Measurements from ENCODE around the gene FBXO34. TPM values are rescaled to one million over a fixed set of nuclear protein-coding genes. Genes with fewer than 3 reads are reported as not detected.

FBXO34 gene
- total and polyA plus RNA-seq, 9 of the 15 experiments (the other 6 are each of a cell fraction or from before 2014, with no cell fraction given), result 6.3 to 24.9 (median 16.2) TPM

GRCh38 chr14:55356913-55357312 lies 85.7 kb downstream of the FBXO34 start:
- FAIRE-seq, result no peak
- TF ChIP-seq SMARCA4 (IDR thresholded peaks at IDR 0.05) (no peak), SREBF2 (CRISPR knock-in tag; IDR thresholded peaks at IDR 0.05) (no peak), E2F3 (CRISPR knock-in tag; IDR thresholded peaks at IDR 0.05) (no peak), ELK1 (CRISPR knock-in tag; IDR thresholded peaks at IDR 0.05) (no peak), LARP7 (IDR thresholded peaks at IDR 0.05) (no peak), POU5F1 (IDR thresholded peaks at IDR 0.05; ENCODE audit: borderline replicate concordance, low read depth, low read length, partially characterized antibody) (no peak)
- BruUV-seq (replicated peaks), result no TSS peak
- no peaks in the 10 kb centered on the region for H3K79me2 ChIP-seq (ENCODE audit: control insufficient read depth, insufficient read depth, low read length)
- no peak for DNase-seq (ENCODE audit: extremely low read depth in 1 of 4, low spot score in 3 of 4)
- intact Hi-C loops (cut with micrococcal nuclease) (no loop called here), in situ Hi-C loops (cut with MboI) (no loop called here)
- POLR2A ChIA-PET, result no interaction called here
- H3K27me3 ChIP-seq (ENCODE audit: control insufficient read depth in 2 of 2, insufficient read depth in 2 of 2, low read length in 2 of 2), result no peaks in the 10 kb centered on the region
- no peak overlapping the region for H2AFZ ChIP-seq (ENCODE audit: low read depth, low read length)
- no peaks in the 10 kb centered on the region for H3K9me3 ChIP-seq (replicated peaks; ENCODE audit: control insufficient read depth, insufficient read depth, low read depth, low read length)
- H3K27ac ChIP-seq (ENCODE audit: extremely low read depth, low read depth, low read length), result no peak overlapping the region
- no peaks in the 10 kb centered on the region for H3K9me1 ChIP-seq (ENCODE audit: control insufficient read depth, insufficient read depth, low read length)
- peaks cover 27% of the 10 kb centered on the region; the same call in 2 of the 3 replicates for H3K36me3 ChIP-seq (ENCODE audit: control insufficient read depth, insufficient read depth, low read length)
- no peak overlapping the region for H3K9ac ChIP-seq (ENCODE audit: insufficient read depth in 1 of 2, low read depth in 2 of 2, low read length in 2 of 2)
- no peak for ATAC-seq
- CTCF ChIA-PET (ENCODE audit: low intra/inter-chr PET ratio), result no interaction called here
- H3K4me2 ChIP-seq (ENCODE audit: insufficient read depth, low read length), result no peak overlapping the region
- no peak overlapping the region for H3K4me3 ChIP-seq
- WGBS (ENCODE audit: insufficient coverage, low coverage, missing lambda C conversion rate), result 64% methylated on average over 2 of the region's 2 CpGs
- no peaks in the 10 kb centered on the region for H4K20me1 ChIP-seq (replicated peaks; ENCODE audit: control insufficient read depth, insufficient read depth, low read length)
- no peaks in the 10 kb centered on the region for H3K4me1 ChIP-seq (replicated peaks in 1 of 2; ENCODE audit: control insufficient read depth in 2 of 2, insufficient read depth in 2 of 2, low read length in 2 of 2)

GRCh38 chr14:55359307-55359706 lies 88.1 kb downstream of the FBXO34 start:
- Histone ChIP-seq H3K9ac (ENCODE audit: insufficient read depth in 1 of 2, low read depth in 2 of 2, low read length in 2 of 2) (no peak overlapping the region), H3K4me2 (ENCODE audit: insufficient read depth, low read length) (no peak overlapping the region), H4K20me1 (replicated peaks; ENCODE audit: control insufficient read depth, insufficient read depth, low read length) (no peaks in the 10 kb centered on the region), H3K9me1 (ENCODE audit: control insufficient read depth, insufficient read depth, low read length) (no peaks in the 10 kb centered on the region), H3K27ac (ENCODE audit: extremely low read depth, low read depth, low read length) (no peak overlapping the region), H3K4me3 (no peak overlapping the region), H3K4me1 (replicated peaks in 1 of 2; ENCODE audit: control insufficient read depth in 2 of 2, insufficient read depth in 2 of 2, low read length in 2 of 2) (no peaks in the 10 kb centered on the region), H3K9me3 (replicated peaks; ENCODE audit: control insufficient read depth, insufficient read depth, low read depth, low read length) (no peaks in the 10 kb centered on the region), H3K36me3 (ENCODE audit: control insufficient read depth, insufficient read depth, low read length) (peaks cover 8% of the 10 kb centered on the region; the same call in 1 of the 3 replicates), H3K79me2 (ENCODE audit: control insufficient read depth, insufficient read depth, low read length) (no peaks in the 10 kb centered on the region), H3K27me3 (ENCODE audit: control insufficient read depth in 2 of 2, insufficient read depth in 2 of 2, low read length in 2 of 2) (no peaks in the 10 kb centered on the region), H2AFZ (ENCODE audit: low read depth, low read length) (no peak overlapping the region)
- ATAC-seq, result no peak
- FAIRE-seq, result no peak
- no TSS peak for BruUV-seq (replicated peaks)
- in situ Hi-C loops (cut with MboI) (no loop called here), intact Hi-C loops (cut with micrococcal nuclease) (no loop called here)
- 74% methylated on average over 4 of the region's 4 CpGs for WGBS (ENCODE audit: insufficient coverage, low coverage, missing lambda C conversion rate)
- ChIA-PET CTCF (ENCODE audit: low intra/inter-chr PET ratio) (no interaction called here), POLR2A (no interaction called here)
- no peak for DNase-seq (ENCODE audit: extremely low read depth in 1 of 4, low spot score in 3 of 4)
- no peak for TF ChIP-seq HDAC6 (IDR thresholded peaks at IDR 0.05; ENCODE audit: low read depth, low read length)
- no peak for TF ChIP-seq ESRRB (CRISPR knock-in tag; IDR thresholded peaks at IDR 0.05; ENCODE audit: borderline replicate concordance)
- no peak for TF ChIP-seq PHTF2 (CRISPR knock-in tag; IDR thresholded peaks at IDR 0.05)
- TF ChIP-seq MED1 (CRISPR knock-in tag; IDR thresholded peaks at IDR 0.05; ENCODE audit: borderline replicate concordance), result no peak
- no peak for TF ChIP-seq BCOR (IDR thresholded peaks at IDR 0.05)
- no peak for TF ChIP-seq YBX1 (IDR thresholded peaks at IDR 0.05)
- no peak for TF ChIP-seq MLLT1 (IDR thresholded peaks at IDR 0.05)
- no peak for TF ChIP-seq PTRF (tag; IDR thresholded peaks at IDR 0.05)
- no peak for TF ChIP-seq ILK (tag; IDR thresholded peaks at IDR 0.05; ENCODE audit: borderline replicate concordance, low read depth)
- no peak for TF ChIP-seq ZNF764 (CRISPR knock-in tag; IDR thresholded peaks at IDR 0.05; ENCODE audit: low read depth)
- TF ChIP-seq ZNF785 (CRISPR knock-in tag; IDR thresholded peaks at IDR 0.05), result no peak
- TF ChIP-seq ARHGAP35 (IDR thresholded peaks at IDR 0.05; ENCODE audit: partially characterized antibody), result no peak
